ENCODE data around the gene FGR.

GRCh38 chr1:27630859-27631491 lies 4.0 kb downstream of the FGR start:
- TF ChIP-seq, protein P1, sequence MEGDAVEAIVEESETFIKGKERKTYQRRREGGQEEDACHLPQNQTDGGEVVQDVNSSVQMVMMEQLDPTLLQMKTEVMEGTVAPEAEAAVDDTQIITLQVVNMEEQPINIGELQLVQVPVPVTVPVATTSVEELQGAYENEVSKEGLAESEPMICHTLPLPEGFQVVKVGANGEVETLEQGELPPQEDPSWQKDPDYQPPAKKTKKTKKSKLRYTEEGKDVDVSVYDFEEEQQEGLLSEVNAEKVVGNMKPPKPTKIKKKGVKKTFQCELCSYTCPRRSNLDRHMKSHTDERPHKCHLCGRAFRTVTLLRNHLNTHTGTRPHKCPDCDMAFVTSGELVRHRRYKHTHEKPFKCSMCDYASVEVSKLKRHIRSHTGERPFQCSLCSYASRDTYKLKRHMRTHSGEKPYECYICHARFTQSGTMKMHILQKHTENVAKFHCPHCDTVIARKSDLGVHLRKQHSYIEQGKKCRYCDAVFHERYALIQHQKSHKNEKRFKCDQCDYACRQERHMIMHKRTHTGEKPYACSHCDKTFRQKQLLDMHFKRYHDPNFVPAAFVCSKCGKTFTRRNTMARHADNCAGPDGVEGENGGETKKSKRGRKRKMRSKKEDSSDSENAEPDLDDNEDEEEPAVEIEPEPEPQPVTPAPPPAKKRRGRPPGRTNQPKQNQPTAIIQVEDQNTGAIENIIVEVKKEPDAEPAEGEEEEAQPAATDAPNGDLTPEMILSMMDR (IDR thresholded peaks at IDR 0.05; ENCODE audit: insufficient read depth, low read depth, low read length) = no peak
- TF ChIP-seq EZH2 (IDR thresholded peaks at IDR 0.05; ENCODE audit: insufficient read depth, low read length) = no peak

Data from astrocyte (in vitro differentiated cells and primary cell).